ENCODE results near the gene CADM1.

- TF ChIP-seq POLR2A (IDR thresholded peaks at IDR 0.05; ENCODE audit: low read depth, low read length) (no peak), CEBPB (IDR thresholded peaks at IDR 0.05; ENCODE audit: borderline replicate concordance in 1 of 2, low read depth in 2 of 2, low read length in 2 of 2) (no peak), ESRRA (IDR thresholded peaks at IDR 0.05; ENCODE audit: low read length) (no peak), EZH2 (IDR thresholded peaks at IDR 0.05; ENCODE audit: borderline replicate concordance, control insufficient read depth, low read depth, low read length) (no peak), TAF1 (IDR thresholded peaks at IDR 0.05; ENCODE audit: borderline replicate concordance, low read depth, low read length) (no peak), USF2 (IDR thresholded peaks at IDR 0.05; ENCODE audit: borderline replicate concordance, low read depth, low read length) (no peak), MAX (IDR thresholded peaks at IDR 0.05; ENCODE audit: low read depth, low read length) (no peak)
Observed at GRCh38 chr11:115124786-115125185, 379.4 kb downstream of the CADM1 start.
